ENCODE data around the gene MYBBP1A. TPM values are rescaled to one million over a fixed set of nuclear protein-coding genes. Genes with fewer than 3 reads are reported as not detected.

The MYBBP1A gene
- total and polyA plus RNA-seq, 4 donors, result 12.2 to 23.3 (median 20.0) TPM

GRCh38 chr17:4538236-4539002, 16.8 kb downstream of the MYBBP1A start:
- no peak for TF ChIP-seq HNF4G (IDR thresholded peaks at IDR 0.05)
- no peak for TF ChIP-seq CTCF (IDR thresholded peaks at IDR 0.05; ENCODE audit: low read depth, low read length, missing input control)
- TF ChIP-seq RAD21 (IDR thresholded peaks at IDR 0.05), result no peak
- no peak for TF ChIP-seq SP1 (IDR thresholded peaks at IDR 0.05)
- TF ChIP-seq FOXA1 (IDR thresholded peaks at IDR 0.05), result no peak
- no peak for TF ChIP-seq RXRA (IDR thresholded peaks at IDR 0.05)
- TF ChIP-seq, protein P1, sequence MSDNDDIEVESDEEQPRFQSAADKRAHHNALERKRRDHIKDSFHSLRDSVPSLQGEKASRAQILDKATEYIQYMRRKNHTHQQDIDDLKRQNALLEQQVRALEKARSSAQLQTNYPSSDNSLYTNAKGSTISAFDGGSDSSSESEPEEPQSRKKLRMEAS (IDR thresholded peaks at IDR 0.05), result no peak
- TF ChIP-seq HNF4A (conservative IDR thresholded peaks at IDR 0.05), result no peak
- TF ChIP-seq, protein P2, sequence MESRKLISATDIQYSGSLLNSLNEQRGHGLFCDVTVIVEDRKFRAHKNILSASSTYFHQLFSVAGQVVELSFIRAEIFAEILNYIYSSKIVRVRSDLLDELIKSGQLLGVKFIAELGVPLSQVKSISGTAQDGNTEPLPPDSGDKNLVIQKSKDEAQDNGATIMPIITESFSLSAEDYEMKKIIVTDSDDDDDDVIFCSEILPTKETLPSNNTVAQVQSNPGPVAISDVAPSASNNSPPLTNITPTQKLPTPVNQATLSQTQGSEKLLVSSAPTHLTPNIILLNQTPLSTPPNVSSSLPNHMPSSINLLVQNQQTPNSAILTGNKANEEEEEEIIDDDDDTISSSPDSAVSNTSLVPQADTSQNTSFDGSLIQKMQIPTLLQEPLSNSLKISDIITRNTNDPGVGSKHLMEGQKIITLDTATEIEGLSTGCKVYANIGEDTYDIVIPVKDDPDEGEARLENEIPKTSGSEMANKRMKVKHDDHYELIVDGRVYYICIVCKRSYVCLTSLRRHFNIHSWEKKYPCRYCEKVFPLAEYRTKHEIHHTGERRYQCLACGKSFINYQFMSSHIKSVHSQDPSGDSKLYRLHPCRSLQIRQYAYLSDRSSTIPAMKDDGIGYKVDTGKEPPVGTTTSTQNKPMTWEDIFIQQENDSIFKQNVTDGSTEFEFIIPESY (IDR thresholded peaks at IDR 0.05), result no peak
- TF ChIP-seq FOXA2 (IDR thresholded peaks at IDR 0.05), result no peak
- no peak for TF ChIP-seq GABPA (IDR thresholded peaks at IDR 0.05 in 1 of 2, conservative IDR thresholded peaks at IDR 0.05 in 1 of 2)
- no peak for TF ChIP-seq REST (IDR thresholded peaks at IDR 0.05)
- TF ChIP-seq TAF1 (conservative IDR thresholded peaks at IDR 0.05), result no peak
- no peak for TF ChIP-seq YY1 (IDR thresholded peaks at IDR 0.05)
- TF ChIP-seq JUND (IDR thresholded peaks at IDR 0.05), result no peak
- no peaks in the 10 kb centered on the region for H3K27me3 ChIP-seq (ENCODE audit: control insufficient read depth in 4 of 4, insufficient read depth in 4 of 4, low read length in 3 of 4)
- WGBS, result 80% methylated on average over 13 of the region's 13 CpGs
- no peak for DNase-seq (ENCODE audit: low spot score)
- peaks cover 4 to 36% (median 13%) of the 10 kb centered on the region in 4 donors for H3K4me1 ChIP-seq (ENCODE audit: control insufficient read depth in 4 of 4, insufficient read depth in 4 of 4, low read length in 3 of 4)
- H3K36me3 ChIP-seq (ENCODE audit: control insufficient read depth in 4 of 4, insufficient read depth in 3 of 4, low read depth in 1 of 4, low read length in 3 of 4), result peaks cover 8 to 53% (median 19%) of the 10 kb centered on the region in 4 donors
- H3K27ac ChIP-seq (ENCODE audit: low read depth in 1 of 2, low read length in 2 of 2), result no peak overlapping the region
- H3K9me3 ChIP-seq (ENCODE audit: control insufficient read depth in 4 of 4, low read length in 3 of 4), result no peaks in the 10 kb centered on the region
- no peak overlapping the region for H3K9ac ChIP-seq (ENCODE audit: low read depth in 1 of 2, low read length in 2 of 2)
- H3K4me3 ChIP-seq (ENCODE audit: low read depth in 1 of 3, low read length in 3 of 3), result no peak overlapping the region

Data from liver (tissue), 9 donors.